Measurements from ENCODE around the gene CD22. TPM values are rescaled to one million over a fixed set of nuclear protein-coding genes. Genes with fewer than 3 reads are reported as not detected.
A peak's percentile ranks its signal among the peaks of the same experiment; 100 is the strongest.

The CD22 gene
- total and polyA plus RNA-seq, 2 of the 13 experiments (the other 11 are each of a cell fraction or from before 2014, with no cell fraction given) = 0.71 to 1.7 TPM

- in situ Hi-C loops (cut with HindIII; ENCODE audit: extremely low pct_ligation_motif_present, low pct_unique_long_range_greater_than_20kb) (no loop called here), intact Hi-C loops (cut with micrococcal nuclease; ENCODE audit: unreplicated experiment) (no loop called here)
- FAIRE-seq (no peak), ATAC-seq (no peak), DNase-seq (ENCODE audit: low spot score) (no peak)
- no TSS peak for BruUV-seq (replicated peaks)
- 97% methylated on average over 7 of the region's 8 CpGs for WGBS (ENCODE audit: low lambda C conversion rate)
- Histone ChIP-seq H4K20me1 (ENCODE audit: insufficient read depth, low read length) (no peaks in the 10 kb centered on the region), H2AFZ (ENCODE audit: low read length) (no peak overlapping the region), H3K4me2 (ENCODE audit: low read depth, low read length) (no peak overlapping the region), H3K9me3 (ENCODE audit: low read length) (no peaks in the 10 kb centered on the region), H3K4me3 (replicated peaks in 1 of 3; ENCODE audit: insufficient read depth in 1 of 3, low read depth in 2 of 3, low read length in 3 of 3) (no peak overlapping the region), H3K9ac (ENCODE audit: insufficient read depth, low read depth, low read length) (no peak overlapping the region), H3K79me2 (ENCODE audit: insufficient read depth, low read length) (no peaks in the 10 kb centered on the region), H3K4me1 (ENCODE audit: insufficient read depth, low read length) (peaks cover 99% of the 10 kb centered on the region), H3K36me3 (replicated peaks in 1 of 2; ENCODE audit: control insufficient read depth in 1 of 2, insufficient read depth in 2 of 2, low read length in 2 of 2) (no peaks in the 10 kb centered on the region), H3K27me3 (ENCODE audit: control insufficient read depth in 1 of 2, insufficient read depth in 2 of 2, low read length in 2 of 2) (no peaks in the 10 kb centered on the region), H3K27ac (ENCODE audit: extremely low read length, insufficient read depth, low read length) (no peak overlapping the region)
- ChIA-PET CTCF (ENCODE audit: low intra/inter-chr PET ratio, low total read pairs) (interaction anchor here (1.7 kb wide), 1 partner anchor 39 kb away, joined by 5 read pairs; no protein-coding TSS in a partner anchor), POLR2A (no interaction called here)
- peak; percentile 99; the same call in 1 of the 2 replicates for TF ChIP-seq ZNF180 (CRISPR knock-in tag; IDR thresholded peaks at IDR 0.05; ENCODE audit: borderline replicate concordance, low read depth)
- TF ChIP-seq ELK4 (CRISPR knock-in tag; IDR thresholded peaks at IDR 0.05; ENCODE audit: borderline replicate concordance) = no peak
- 0 out of 2 replicates have a peak, but pooled peaks have one; percentile 29 for TF ChIP-seq MAFF (IDR thresholded peaks at IDR 0.05; ENCODE audit: low read depth, low read length)
- TF ChIP-seq ZKSCAN8 (CRISPR knock-in tag; IDR thresholded peaks at IDR 0.05; ENCODE audit: borderline replicate concordance) = peak; percentile 94
- TF ChIP-seq MAFK (conservative IDR thresholded peaks at IDR 0.05 in 1 of 2, IDR thresholded peaks at IDR 0.05 in 1 of 2; ENCODE audit: low read length in 2 of 2) = peak; percentile 60 to 73; a peak in 3 of 4 replicates
Observed at GRCh38 chr19:35314031-35314430, 15.0 kb upstream of the CD22 start.

- 94% methylated on average over 9 of the region's 10 CpGs for WGBS (ENCODE audit: low lambda C conversion rate)
- in situ Hi-C loops (cut with HindIII; ENCODE audit: extremely low pct_ligation_motif_present, low pct_unique_long_range_greater_than_20kb) (no loop called here), intact Hi-C loops (cut with micrococcal nuclease; ENCODE audit: unreplicated experiment) (loop anchor here (1.0 kb wide), 1 partner anchor 31 kb away; no protein-coding TSS in a partner anchor)
- Histone ChIP-seq H3K9ac (ENCODE audit: insufficient read depth, low read depth, low read length) (no peak overlapping the region), H3K4me1 (ENCODE audit: insufficient read depth, low read length) (peaks cover 95% of the 10 kb centered on the region), H4K20me1 (ENCODE audit: insufficient read depth, low read length) (no peaks in the 10 kb centered on the region), H3K4me3 (replicated peaks in 1 of 3; ENCODE audit: insufficient read depth in 1 of 3, low read depth in 2 of 3, low read length in 3 of 3) (no peak overlapping the region), H3K9me3 (ENCODE audit: low read length) (no peaks in the 10 kb centered on the region), H3K36me3 (replicated peaks in 1 of 2; ENCODE audit: control insufficient read depth in 1 of 2, insufficient read depth in 2 of 2, low read length in 2 of 2) (no peaks in the 10 kb centered on the region), H3K79me2 (ENCODE audit: insufficient read depth, low read length) (no peaks in the 10 kb centered on the region), H2AFZ (ENCODE audit: low read length) (no peak overlapping the region), H3K27me3 (ENCODE audit: control insufficient read depth in 1 of 2, insufficient read depth in 2 of 2, low read length in 2 of 2) (no peaks in the 10 kb centered on the region), H3K4me2 (ENCODE audit: low read depth, low read length) (no peak overlapping the region), H3K27ac (ENCODE audit: extremely low read length, insufficient read depth, low read length) (no peak overlapping the region)
- no peak for FAIRE-seq
- no peak for ATAC-seq
- ChIA-PET CTCF (ENCODE audit: low intra/inter-chr PET ratio, low total read pairs) (interaction anchor here (1.7 kb wide), 1 partner anchor 38 kb away, joined by 5 read pairs; no protein-coding TSS in a partner anchor), POLR2A (interaction anchor here (1.4 kb wide), 1 partner anchor 10 kb away, joined by 4 read pairs; no protein-coding TSS in a partner anchor)
- DNase-seq (ENCODE audit: low spot score) = no peak
- no TSS peak for BruUV-seq (replicated peaks)
- no peak for TF ChIP-seq PCBP2 (optimal IDR thresholded peaks at IDR 0.05; ENCODE audit: low read depth, low read length, poor library complexity, severe bottlenecking)
- no peak for TF ChIP-seq IKZF4 (CRISPR knock-in tag; IDR thresholded peaks at IDR 0.05; ENCODE audit: borderline replicate concordance, low read depth, not compliant biosample characterization)
- TF ChIP-seq ZNF782 (CRISPR knock-in tag; IDR thresholded peaks at IDR 0.05; ENCODE audit: borderline replicate concordance) = no peak
Observed at GRCh38 chr19:35314858-35315470, 14.0 kb upstream of the CD22 start.

All from HepG2 (cell line).